ENCODE measurements around the gene ADORA1.

Gene ADORA1

GRCh38 chr1:203124011-203124410 is 3.5 kb upstream of the ADORA1 start:
- DNase-seq: no peak

GRCh38 chr1:203124546-203125317 is 2.8 kb upstream of the ADORA1 start:
- no peak for DNase-seq

- no peak for DNase-seq
These were observed 1.2 kb upstream of the ADORA1 start for GRCh38 chr1:203126151-203126865.

DNA sequence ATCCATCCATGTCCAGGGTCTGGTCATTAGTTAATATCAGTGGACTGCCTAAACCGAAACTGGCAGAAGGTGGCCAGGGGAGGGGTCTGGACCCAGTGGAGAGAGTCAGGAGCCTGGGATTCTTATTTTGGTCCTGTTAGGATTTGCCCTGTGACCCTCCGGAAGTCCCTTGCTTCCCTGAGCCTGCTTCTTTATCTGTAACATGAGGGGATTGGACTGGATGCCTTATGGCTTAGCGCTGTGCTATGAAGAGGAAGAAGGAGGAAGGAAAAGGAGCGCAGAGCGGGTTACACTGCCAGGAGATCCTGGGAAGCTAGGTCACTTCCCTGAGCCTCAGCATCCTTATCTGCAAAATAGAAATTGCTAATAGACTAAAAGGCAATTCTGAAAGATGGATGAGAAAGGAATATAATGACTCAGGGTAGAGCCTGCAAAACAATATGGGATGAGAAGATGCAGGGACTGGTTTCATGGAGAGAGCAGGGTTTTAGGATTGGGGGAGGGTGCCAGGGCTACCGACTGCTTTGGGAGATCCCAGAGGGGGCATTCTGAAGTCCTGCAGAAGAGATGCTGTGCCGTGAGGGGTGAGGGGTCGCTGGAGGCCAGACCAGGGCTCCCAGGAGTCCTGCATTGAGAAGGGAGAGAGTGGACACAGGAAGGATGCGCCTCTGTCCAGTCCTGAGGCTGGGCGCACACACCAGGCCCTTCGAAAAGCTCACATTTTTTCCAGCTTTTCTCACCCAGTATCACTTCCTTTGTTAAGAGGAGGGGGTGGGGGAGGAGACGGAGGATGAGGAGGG is 460 bp upstream of the ADORA1 start:
- no peak for DNase-seq

- no peak for DNase-seq
These were observed 847 bp downstream of the ADORA1 start for GRCh38 chr1:203128431-203128715.

- no peak for DNase-seq
These were observed 1.4 kb downstream of the ADORA1 start for GRCh38 chr1:203128716-203129500.

DNA sequence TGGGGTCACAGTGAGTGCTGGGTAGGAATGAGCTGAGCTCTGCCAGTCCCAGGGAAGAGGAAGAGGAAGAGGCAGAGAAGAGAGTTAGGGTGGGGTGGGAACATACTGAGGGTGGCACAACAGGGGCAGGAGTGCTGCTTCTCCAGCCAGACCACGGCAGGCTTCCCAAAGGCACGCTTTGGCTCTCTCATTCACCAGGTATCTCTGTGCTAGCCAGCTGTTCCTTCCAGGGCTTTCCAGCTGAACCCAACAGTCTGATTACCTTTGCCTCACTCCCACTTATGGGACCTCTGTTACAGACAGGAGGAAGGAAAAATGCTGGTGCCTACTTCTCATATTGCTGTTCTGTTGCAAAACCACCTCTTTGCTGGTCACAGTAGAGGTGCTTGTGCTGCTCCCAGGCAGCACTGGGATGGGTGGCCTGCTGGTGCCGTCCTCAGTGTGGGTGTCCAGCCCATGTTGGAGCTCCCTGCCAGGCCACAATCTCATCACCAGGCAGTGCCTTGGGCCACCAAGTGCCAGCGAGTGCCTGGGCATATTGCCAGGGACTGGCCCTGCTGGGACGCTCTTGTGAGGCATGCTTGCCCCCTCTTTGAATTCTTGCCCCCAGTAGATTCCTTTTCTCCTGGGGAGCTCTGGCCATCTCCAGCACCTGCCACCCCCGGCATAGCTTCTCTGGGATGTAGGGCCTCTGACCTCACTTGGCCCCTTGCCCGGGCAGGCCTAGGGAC is 2.1 kb downstream of the ADORA1 start:
- DNase-seq: no peak

GRCh38 chr1:203130358-203130985 is 2.9 kb downstream of the ADORA1 start:
- DNase-seq: no peak

DNA sequence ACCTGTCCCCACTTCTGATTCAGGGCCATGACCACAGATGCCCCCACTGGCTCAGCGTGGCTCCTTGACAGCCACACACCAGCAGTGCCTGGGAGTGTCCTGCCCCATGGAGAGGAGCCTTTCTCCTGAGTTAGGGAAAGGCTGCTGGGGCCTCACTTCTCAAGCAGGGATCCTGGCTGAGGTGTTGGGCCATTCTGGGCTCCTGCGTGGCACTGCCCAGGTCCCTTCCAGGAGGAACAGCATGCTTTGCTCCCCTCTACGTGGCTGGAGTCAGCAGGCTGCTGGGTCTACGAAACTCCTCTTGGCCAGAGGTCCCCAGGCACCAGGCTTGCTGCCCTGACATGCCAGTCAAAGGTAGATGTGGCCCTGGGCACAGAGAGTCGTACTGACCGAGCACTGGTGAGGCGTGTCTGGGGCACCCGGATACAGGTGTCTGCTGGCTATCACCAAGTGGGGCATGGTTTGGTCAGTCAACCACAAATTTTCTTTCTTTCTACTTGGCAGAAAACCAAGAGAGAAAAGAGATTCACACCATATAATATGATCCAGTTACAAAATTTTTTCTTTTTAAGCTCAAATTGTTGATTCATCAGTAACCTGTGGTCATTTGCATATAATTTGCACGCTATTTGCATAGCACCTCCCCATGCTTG is 4.1 kb downstream of the ADORA1 start:
- no peak for DNase-seq

DNA sequence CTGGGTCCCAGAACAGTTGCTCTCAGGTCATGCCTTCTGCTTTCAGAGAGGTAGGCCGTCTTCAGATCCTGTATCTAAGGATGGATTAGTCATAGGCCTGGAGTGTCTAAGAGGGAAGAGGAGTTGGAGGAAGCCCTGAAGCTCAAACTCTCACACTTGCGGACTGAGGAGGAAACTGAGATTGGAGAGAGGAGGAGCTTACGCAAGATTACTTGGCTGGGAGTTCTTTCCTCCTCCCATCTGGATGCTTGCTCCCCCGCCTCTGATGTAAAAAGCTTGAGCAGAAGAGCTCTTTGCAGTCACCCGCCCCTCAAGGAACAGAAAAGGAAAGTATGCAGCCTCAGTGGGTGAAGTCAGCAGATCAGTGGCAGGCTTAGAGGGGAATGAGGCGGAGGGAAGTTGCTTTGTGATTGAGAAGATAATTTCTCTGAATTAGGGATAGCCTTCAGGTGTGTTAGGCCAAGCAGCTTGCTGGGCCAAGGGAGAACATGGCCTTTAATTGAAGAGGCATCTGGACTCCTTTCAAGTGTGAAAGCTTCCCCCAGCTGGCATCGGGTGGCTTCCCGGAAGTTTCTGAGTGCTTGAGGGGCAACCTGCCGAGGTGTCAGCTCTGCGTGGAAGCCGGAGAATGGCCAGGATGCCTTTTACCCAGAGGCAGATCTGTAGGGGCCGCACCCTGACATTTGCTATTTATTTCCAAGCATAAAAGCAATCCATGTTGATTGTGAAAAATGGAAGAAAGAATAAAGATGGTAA is 6.6 kb downstream of the ADORA1 start:
- DNase-seq: no peak

GRCh38 chr1:203135636-203136305 is 8.2 kb downstream of the ADORA1 start:
- DNase-seq: no peak

GRCh38 chr1:203136409-203137042 is 9.0 kb downstream of the ADORA1 start:
- no peak for DNase-seq

DNA sequence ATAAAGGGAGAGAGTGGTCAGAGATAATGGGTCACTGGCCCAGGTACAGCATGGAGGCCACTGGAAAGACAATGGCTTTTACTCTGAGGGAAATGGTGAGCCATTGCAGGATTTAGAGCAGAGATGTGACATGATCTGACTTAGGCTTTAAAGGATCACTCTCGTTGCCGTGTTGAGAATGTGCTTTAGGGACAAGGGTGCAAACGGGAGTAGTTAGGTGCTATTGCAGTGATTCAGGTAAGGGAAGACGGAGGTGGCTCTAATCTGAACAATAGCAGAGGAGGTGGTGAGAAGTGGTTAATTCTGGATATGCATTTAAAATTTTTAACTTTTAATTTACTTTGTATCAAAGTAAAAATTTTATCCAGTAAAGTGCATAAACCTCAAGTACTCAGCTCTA is 9.8 kb downstream of the ADORA1 start:
- no peak for DNase-seq

GRCh38 chr1:203138066-203138465 is 10.5 kb downstream of the ADORA1 start:
- DNase-seq: no peak

DNA sequence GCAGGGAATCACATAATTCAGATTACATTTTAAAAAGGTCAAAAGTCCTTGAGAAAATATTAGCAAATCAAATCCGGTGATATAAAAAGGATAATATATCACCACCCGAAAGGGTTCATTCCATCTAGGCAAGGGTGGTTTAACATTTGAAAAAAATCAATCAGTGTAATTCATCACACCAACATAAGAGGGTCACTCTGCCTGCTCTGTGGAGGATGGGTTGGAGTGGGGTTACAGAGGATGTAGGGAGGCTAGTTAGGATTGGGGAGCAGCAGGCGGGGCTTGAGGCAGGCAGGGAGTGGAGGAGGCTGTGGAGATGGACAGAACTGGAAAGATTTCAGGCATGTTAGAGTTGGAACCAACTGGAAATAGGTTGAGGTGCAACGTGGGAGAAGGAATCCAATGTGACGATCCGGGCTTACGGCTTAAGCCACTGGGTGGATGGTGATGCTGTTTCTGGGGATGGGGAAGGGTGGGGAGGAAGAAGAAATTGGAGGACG is 12.5 kb downstream of the ADORA1 start:
- no peak for DNase-seq

GRCh38 chr1:203140743-203141520 is 13.4 kb downstream of the ADORA1 start:
- no peak for DNase-seq

- no peak for DNase-seq
These were observed 14.6 kb downstream of the ADORA1 start for GRCh38 chr1:203142124-203142523.

DNA sequence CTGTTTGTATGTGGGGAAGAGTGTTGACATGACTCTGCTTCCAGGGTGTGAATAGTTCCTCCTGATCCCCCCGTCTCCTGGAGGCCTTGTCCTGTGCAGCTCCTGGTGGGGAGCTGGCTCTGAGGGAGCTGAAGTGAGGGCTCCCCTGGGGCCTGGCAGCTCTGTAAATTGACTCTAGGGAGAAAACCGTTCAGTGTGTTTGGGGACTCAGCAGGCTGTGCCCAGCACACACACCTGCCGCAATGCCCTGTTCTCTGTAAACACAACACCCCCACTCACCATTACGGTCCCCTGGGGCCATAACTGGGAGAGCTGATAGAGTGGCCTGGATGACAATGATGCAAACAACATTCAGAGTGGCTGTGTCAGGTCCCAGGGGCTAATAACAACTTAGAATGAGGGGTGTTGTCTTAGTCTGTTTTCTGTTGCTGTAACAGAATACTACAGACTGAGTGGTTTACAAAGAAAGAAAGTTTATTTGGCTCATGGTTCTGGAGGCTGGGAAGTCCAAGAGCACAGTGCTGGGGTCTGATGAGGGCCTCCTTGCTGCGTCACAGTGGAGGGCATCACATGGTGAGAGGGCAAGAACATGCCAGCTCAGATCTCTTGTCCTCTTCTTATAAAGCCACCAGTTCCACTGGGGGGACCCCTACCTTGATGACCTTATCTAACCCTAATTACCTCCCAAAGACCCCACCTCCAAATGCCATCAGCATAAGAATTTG is 15.3 kb downstream of the ADORA1 start:
- no peak for DNase-seq
